NCI-H146 (cell line): ENCODE measurements around the gene STAB2.

Experiments
- DNase-seq: peaks from one replicate; lab custom pipeline; 2025; lab: John Stamatoyannopoulos, UW

The STAB2 gene

DNA sequence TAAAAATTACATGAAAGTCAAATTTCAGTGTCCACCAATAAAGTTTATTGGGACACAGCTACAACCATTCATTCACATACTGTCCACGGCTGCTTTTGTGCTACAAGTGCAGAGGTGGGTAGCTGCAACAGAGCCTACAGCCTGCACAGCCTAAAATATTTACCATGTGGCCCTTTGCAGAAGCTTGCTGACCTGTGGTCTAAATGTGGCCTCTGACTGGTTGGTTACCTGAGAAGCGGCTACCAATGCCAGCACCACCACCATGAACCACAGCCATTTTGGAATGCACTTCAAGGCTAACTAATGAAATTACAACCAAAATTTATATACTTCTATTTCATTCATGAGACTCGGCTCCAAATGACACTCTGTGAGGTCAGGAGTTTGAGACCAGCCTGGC lies 195.3 kb downstream of the STAB2 start:
- no peak for DNase-seq

DNA sequence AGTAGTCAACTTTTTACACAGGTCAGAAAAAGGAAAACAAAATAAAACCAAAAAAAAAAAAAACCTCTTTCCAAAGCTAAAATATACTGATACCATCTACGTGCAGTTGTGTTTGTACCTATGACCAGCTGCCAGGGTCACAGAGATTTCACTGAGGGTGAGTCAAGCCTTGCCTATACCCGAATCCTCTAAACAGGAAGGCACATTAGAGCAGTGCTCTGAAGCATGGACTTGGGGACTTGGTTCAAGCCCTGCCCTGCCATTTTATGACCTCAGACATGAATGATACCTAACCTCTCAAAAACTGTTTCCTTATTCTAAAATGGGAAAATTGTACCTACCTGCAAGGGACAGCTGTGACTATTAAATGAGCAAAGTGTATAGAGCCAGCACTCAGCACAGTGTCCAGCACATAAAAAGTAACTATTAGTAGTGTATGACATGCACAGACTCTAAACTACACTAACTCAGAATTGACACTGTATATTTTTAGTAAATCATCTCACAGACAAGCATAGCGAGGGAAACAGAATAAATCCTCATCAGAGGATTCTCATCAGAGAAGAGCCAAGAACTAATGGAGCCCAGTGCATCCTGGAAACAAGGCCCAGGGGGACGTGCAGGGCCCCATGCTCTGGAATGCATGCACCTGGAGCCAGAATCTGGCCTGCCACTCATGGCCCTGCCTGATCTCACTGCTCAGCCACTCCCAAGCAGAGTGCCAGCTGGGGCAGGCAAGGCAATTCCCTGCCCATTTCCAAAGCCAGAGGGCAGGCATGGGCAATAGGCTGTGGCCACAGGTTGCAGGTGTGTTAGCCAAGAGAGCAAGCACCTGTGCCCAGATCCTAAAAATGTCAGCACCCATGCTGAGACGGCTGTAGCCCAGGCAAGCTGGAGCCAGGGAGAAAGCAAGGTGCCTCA lies 196.9 kb downstream of the STAB2 start:
- DNase-seq, result no peak

DNA sequence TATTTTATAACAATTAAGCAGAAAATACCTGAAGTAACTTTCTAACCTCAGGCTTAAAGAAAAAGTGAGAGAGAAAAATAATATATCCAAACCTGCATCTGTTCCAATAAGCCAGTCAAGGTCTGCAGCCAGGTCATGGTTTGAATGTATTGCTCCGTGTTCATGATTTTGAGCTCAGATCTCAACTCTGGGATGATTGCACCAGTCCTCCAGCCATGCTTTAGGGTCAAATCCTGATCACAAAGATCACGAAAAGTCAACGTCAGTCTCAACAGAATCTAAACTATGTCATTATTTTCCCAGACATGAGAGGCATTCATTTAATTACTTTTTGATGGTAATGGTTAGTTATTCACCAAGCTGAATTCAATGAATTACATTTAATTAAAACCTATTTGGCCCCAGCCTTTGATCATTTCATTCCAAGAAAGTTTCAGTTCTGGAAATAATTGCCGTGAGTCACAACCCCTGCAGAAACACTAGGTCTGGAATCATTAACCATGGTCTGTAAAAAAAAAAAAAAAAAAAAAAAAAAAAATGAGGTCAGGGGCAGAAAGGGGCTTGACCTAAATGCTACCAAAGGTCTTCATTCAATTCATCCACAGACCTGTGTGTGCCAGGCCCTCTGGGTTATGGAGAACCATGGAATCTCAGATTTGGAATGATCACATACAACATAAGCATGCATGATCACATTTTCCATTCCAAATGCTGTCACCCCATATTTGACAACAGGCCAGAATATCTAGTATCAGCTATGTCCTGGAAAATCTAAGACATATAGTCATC lies 198.4 kb downstream of the STAB2 start:
- no peak for DNase-seq

DNA sequence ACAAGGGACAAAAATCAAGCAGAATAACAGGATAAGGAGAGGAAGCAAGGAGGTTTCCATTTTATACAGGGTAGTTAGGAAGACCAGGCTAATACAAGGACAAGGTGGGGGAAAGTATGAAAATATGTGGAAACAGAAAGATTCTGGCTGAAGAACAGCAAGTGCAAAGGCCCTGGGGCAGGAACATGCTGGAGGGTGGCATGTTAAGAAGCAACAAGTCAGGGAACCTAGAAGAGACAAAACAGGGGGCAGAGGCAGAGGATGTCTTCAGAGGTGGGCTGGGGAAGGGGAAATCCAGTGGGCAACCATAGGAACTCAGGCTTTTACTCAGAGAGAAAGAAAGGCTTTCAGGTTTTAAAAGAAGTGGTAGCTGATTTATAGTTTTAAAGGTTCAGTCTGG lies 199.1 kb downstream of the STAB2 start:
- DNase-seq, result no peak

DNA sequence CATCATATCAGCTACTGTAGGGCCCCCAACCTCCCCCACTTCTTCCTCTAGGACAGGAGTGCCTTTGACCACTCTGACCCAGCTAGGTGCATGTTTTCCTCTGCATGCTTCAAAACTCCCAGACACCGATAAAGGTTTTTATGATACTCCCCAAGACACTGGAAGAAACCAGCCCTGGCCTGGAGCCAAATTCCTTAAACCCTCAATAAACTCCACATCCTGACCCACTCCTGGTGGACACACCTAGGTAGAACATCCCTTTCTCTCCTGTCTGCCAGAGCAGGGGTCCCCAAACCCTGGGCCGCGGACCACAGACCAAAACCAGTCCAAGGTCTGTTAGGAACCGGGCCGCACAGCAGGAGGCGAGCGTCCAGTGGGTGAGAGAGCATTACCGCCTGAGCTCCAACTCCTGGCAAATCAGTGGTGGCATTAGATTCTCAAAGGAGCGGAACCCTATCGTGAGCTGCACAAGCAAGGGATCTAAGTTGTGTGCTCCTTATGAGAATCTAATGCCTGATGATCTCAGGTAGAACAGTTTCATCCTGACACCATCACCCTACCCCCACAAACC lies 204.4 kb downstream of the STAB2 start:
- no peak for DNase-seq

DNA sequence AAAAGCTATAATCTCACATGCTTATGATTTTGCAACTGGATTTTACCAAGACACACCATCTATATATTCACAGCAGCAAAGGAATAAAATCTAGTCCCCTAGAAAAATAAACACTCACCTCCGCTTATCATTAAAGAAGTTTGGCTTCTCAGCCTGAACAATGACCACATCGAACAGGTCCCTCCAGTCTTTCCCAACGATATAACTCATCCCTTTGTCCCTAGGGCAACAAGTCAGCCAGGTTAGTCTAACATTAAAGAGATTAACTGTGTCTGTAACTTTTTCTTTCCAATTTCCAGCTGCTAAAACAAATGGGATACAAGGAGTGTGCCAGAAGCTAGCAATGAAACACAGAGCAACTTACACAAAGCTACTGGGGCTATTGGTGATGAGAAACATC lies 206.0 kb downstream of the STAB2 start:
- DNase-seq, result no peak

DNA sequence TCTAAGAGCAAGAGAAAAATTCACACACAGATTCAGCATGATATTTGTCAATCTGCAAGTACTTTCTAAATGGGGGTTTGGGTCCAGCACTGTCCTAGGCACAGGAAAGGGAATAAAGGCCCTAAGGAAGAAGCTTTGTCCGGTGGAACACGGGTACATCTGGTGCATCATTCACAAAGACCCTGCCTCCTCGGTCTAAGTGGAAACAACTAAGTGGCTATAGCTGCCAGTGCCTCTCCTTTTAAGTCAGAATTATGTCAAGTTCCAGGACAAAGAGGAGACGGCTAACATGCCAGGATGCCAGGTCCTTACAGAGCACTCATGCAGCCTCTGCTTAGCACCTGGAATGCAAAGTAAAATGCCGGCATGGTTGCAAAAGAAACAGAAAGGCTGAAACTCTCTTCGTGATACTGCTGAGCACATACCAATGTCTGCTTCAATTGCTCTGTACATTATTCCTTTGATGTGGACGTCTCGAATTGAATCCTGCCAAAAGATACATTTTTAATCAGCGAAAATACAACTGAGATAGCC lies 206.5 kb downstream of the STAB2 start:
- no peak for DNase-seq

DNA sequence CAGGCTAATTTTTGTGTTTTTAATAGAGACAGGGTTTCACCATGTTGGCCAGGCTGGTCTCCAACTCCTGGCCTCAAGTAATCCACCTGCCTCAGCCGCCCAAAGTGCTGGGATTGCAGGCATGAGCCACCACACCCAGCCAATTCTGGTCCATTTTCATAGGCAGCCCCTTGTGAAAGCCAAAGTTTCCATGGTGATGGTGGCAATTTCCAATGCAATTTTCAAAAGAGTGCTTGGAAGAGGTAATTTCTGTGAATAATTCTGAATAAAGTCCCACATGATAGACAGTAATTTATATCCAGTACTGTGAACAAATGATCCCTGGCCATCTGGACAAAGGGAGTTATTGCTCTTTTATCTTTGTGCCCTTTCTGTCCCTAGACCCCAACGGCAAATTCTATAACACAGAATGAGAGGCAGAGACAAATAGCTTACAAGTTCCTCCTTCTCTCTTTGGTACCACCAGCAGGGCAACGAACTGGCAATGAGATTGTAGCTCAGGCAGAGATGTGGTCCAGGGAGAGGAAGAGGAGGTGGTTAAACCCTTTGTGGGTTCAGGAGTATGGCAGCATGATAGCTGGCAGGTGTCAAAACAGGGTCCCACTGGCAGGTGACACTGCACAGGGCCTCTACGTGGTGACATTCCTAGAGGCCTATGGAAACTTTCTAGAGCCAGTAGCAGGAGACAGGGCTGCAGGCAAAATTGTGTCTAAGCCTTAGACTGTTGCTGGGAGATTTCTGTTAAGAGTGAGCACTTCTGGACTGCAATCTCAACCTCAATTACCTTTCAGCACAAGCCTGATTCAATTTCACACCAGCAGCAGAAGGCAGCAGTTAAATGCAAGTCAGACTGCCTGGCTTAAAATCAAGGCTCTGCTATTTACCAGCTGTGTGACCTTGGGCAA lies 207.5 kb downstream of the STAB2 start:
- DNase-seq, result no peak

DNA sequence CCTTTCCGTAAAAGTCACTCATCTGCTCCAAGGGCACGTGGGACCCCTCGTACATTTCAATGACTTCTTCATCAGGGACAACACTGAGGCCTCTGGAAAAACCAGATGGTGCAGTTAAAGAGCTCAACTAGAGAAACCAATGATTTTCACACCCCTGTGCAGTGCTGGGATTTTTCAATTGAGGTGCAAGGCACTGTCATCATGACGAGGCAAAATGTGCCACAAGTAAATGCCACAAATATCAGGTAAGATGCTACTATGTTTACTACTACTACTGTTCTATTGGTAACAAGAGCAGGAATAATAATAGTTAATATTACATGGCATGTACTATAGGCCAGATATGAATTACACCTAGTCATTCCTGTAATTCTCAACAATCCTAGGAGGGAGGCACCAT lies 211.5 kb downstream of the STAB2 start:
- no peak for DNase-seq

DNA sequence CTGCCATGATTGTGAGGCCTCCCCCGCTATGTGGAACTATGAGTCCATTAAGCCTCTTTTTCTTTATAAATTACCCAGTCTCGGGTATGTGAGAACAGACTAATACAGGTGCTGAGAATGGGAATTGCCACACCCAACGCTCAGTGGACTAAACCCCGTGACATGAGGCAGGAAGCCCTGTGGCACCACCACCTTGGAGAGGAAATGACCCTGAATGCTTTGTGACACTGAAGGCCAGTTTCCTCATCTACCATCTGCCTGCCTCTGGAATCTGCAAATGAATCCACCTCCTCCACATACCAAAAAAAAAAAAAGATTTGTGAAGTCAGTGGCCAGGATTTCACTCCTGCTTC lies 212.4 kb downstream of the STAB2 start:
- DNase-seq, result no peak

DNA sequence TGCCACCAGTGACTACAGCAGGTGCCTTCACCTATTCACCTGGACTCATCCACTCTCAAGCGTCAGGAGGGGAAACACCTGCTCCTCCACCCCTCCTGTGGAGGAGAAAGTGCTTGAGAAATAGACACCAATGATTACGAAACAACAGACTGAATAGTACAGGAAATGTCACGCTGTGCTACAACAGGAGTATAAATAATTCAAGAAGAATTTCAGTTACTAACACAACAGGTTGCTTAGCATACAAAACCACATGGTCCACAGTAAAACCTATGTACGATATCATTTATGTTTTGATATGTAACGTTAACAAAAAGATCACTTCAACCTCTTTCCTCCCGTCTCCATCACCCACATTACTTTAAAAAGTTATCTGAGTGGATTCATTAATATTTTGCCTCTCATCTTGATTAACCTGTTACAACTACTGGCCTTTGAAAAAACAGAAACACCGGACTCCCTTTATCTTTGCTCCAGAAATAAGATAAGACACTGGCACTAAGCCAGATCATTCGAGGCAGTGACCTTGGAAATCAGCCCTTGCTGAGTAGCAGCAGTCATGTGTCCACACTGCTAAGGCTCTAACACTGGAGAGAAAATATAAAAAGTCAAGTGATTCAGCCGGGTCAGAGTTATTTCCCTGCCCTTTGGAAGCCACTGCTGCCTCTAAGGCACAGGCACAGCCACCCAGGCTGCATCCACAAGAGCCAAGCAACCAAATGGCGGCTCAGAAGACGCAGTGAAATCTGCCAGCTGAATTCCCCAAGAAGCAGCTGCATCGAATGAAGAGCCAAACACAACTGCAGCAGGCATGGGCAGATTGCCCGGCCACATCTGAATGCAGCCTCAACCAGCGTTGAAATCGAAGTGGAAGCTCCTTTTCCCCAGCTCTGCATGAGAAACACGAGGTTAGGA lies 213.0 kb downstream of the STAB2 start:
- peak; percentile 99 for DNase-seq

DNA sequence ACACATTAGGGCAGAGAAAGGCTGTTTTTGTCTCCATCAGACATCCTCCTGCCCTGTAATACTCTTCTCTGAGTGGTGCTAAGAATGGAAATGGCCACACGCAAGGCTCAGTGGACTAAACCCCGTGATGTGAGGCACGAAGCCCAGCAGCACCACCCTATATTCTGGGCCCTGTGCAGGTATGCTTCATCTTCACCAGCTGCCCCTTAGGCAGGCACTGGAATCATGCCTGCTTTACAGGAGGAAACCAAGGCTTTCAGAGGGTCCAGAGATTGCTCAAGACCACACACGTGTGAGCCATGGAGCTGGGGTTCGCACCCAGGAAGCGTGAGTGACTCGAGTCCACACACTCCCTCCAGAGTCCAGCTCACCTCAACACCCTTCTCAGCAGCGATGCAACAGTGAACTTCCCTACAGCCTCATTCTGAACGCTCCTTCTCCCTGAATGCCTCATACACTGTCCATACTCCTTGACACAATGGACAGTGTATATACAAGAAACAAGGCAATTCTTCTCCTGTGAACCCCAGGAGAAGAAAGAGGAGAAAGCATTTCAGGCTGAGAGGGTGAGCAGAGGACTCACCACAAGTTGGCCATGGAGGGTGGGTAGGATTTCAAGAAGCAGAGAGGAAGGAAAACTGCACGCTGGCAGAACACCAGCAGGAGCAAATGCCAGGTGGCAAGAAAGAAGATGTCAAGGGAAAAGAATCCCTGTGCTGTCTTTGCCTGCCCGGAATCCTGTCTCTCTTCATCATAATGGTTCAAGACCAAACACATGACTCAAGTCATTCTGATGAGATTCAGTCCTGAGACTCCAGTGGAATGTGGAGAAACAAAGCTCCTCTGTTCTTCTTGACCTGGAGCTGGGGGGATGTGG lies 214.9 kb downstream of the STAB2 start:
- no peak for DNase-seq

DNA sequence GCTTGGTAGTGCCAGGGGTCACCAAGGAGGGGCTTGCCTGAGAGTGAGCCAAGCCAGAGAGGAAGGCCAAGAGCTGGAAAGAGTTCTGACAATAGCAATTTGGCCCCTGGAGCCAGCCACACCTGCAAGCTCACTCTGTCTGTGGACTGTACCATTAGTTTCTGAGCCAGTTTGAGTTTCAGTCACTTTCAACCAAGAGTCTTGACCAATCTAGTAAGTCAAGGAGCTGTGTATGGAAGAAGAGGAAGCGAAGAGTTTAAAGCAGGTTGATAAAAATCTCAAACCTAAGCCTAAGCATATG lies 215.5 kb downstream of the STAB2 start:
- DNase-seq, result no peak

DNA sequence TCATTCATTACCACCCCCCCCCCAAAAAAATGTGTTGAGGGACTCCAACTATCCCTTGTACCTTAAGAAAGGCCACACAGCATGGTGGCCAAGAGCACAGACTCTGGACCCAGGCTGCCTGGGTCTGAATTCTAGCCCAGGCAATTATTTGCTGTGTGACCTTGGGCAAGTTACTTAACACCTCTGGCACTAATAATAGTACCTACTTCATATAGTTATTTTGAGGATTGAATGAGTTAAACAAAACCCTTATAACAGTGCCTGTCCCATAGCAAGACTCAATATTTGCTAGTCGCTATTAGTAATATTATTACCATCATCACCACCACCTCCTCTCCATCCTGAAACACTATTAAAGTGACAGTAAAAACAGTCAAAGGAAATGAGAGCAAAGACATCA lies 216.8 kb downstream of the STAB2 start:
- DNase-seq, result no peak

DNA sequence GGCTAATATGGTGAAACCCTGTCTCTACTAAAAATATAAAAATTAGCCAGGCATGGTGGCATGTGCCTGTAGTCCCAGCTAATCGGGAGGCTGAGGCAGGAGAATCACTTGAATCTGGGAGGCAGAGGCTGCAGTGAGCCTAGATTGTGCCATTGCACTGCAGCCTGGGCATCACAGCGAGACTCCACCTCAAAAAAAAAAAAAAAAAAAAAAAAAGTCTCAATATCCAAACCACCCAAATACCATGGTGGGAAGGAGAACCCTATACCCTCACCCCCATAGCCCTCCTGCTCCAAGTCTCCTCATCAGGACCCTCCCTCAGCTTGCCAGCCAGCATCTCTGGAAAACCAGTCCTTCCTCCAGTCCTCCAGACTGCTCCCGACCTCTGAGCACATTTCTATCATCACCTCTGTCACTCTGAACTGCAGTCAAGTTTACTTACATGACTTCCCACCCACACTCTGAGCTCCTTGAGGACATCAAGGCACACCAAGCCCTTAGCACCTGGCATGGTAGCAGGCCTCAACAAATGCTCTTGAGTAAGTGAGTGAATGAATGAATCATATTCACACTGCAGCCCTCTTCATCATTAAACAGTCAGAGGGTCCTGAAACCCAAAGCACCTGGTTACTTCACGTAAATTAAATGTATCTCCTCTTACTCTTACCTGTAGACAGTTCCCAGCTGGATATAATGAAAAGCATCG lies 218.7 kb downstream of the STAB2 start:
- no peak for DNase-seq

DNA sequence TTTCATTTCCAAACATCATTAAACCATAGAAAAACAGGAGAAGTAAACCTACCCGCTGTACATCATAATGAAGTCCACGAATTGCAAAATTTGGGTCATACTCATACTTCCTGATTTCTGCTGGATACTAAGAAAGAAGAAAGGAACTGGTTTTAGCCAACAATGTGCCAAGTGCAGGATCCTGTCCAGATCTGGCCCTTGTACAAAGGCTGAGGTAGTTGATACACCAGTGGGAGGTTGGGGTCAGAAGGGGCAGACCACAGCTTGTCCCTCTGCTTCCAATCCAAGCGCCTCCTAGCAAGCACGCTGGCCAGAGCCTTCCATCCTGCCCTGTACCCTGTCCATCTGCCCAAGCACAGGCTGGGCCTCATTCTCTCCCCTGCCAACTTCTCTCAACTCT lies 219.7 kb downstream of the STAB2 start:
- no peak for DNase-seq

DNA sequence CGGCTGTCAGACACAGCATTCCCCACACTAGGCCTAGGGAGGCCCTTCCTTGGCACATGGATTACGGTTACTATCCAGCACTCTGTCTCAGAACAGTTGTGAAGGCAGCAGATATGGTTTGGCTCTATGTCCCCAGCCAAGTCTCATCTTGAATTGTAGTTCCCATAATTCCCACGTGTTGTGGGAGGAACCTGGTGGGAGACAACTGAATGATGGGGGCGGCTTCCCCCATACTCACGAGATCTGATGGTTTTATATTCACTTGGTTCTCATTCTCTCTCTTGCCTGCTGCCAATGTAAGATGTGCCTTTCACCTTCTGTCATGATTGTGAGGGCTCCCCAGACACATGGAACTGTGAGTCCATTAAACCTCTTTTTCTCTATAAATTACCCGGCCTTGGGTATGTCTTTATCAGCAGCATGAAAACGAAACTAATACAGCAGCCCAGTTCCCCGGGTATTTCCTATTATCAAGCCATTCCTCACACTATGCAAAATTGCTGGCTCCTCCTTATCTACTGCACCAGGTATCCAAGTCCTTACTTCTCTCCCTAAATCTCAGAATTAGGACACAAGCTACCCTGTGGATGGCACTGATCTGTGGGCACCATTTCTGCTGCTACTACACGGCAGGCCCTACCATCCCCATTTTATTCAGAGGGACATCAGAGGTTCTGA lies 220.6 kb downstream of the STAB2 start:
- no peak for DNase-seq

DNA sequence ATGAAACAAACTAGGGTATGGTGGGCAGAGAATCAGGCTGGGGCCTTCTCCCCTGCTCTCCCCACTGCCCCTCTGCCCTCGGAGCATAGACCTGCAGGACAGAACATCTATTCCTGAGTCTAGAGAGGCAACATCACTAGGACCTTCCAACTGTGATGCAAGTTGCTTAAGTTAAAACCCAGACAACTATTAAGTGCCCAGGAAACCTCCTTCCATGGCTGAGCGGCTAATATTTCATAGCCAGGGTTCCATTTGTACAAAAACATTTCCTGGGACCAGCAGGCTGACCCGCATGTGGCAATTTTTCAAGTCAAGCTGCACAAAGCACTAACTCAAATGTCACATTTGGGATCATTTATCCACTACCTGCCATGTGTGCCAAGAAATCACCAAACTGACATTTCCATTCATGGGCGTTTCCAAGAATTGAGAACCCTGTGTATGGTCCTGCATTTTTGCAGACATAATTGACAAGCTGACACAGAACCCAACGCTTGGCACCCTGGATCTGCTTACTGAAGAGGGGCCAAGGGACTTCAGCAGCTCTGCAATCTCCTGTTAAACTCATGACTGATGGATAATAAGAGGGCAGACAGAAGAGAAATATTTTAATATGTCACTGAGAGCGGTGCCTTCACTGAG lies 221.3 kb downstream of the STAB2 start:
- DNase-seq, result no peak
